HEK293 (cell line): Measurements from ENCODE around the gene TNFRSF8.

ENCODE experiments used
- CTCF ChIA-PET: fragments of 350-600 bp; formaldehyde crosslinking; extraction: SDS; loops from one replicate; lab custom pipeline; 2021; ENCODE audit warnings: antibody characterized with exemption; lab: Yijun Ruan, JAX
- POLR2A ChIA-PET: fragments of 300-600 bp; formaldehyde crosslinking; extraction: SDS; loops from one replicate; lab custom pipeline; 2020; ENCODE audit warnings: antibody characterized with exemption, inconsistent platforms; lab: Yijun Ruan, JAX
- H3K27ac ChIP-seq: fragments of 200-500 bp; sonication (Bioruptor generic); 2 replicates; pipeline ENCODE4 v1.5.1; 2014; ENCODE audit warnings: low read depth, low read length, control low read depth, inconsistent platforms; ENCODE audit errors: extremely low read depth
- H3K36me3 ChIP-seq, 2 experiments: fragments of 200-500 bp in 1 of 2; sonication (Bioruptor generic) in 1 of 2; 1 replicate in 1 of 2; 2 replicates in 1 of 2; pipeline ENCODE4 v1.5.1; 2014 to 2017; ENCODE audit warnings: inconsistent platforms in 2 of 2, low read length in 2 of 2; ENCODE audit not compliant: control insufficient read depth in 2 of 2, insufficient read depth in 1 of 2
- H3K4me1 ChIP-seq: fragments of 200-500 bp; sonication (Bioruptor generic); 2 replicates; pipeline ENCODE4 v1.5.1; 2014; ENCODE audit warnings: mild to moderate bottlenecking, low read length, inconsistent platforms; ENCODE audit not compliant: control insufficient read depth, insufficient read depth
- H3K4me3 ChIP-seq: 2 replicates; pipeline ENCODE4 v1.5.1; 2011; ENCODE audit warnings: low read depth, mild to moderate bottlenecking, control low read depth, low read length, moderate library complexity
- H3K9me3 ChIP-seq: fragments of 200-500 bp; sonication (Bioruptor generic); 2 replicates; pipeline ENCODE4 v1.5.1; 2014; ENCODE audit warnings: low read depth, low read length, inconsistent platforms; ENCODE audit not compliant: control insufficient read depth, insufficient read depth
- BCL11B ChIP-seq: fragments of 450-650 bp; formaldehyde crosslinking; IDR thresholded peaks from 2 replicates; pipeline ENCODE4 v1.5.1; 2016; ENCODE audit warnings: low read depth, missing biosample characterization, missing genetic modification characterization
- GLIS2 ChIP-seq: fragments of 450-650 bp; formaldehyde crosslinking; IDR thresholded peaks from 2 replicates; pipeline ENCODE4 v1.5.1; 2016; ENCODE audit warnings: missing biosample characterization, missing genetic modification characterization
- KLF1 ChIP-seq: fragments of 450-650 bp; formaldehyde crosslinking; IDR thresholded peaks from 2 replicates; pipeline ENCODE4 v1.5.1; 2016; ENCODE audit warnings: missing biosample characterization, missing genetic modification characterization
- KLF7 ChIP-seq: fragments of 450-650 bp; formaldehyde crosslinking; IDR thresholded peaks from 2 replicates; pipeline ENCODE4 v1.5.1; 2016; ENCODE audit warnings: missing biosample characterization, missing genetic modification characterization, borderline replicate concordance
- OVOL3 ChIP-seq: fragments of 450-650 bp; formaldehyde crosslinking; IDR thresholded peaks from 2 replicates; pipeline ENCODE4 v1.5.1; 2016; ENCODE audit warnings: missing biosample characterization, missing genetic modification characterization
- YY2 ChIP-seq: fragments of 450-650 bp; formaldehyde crosslinking; IDR thresholded peaks from 2 replicates; pipeline ENCODE4 v1.5.1; 2016; ENCODE audit warnings: missing biosample characterization, missing genetic modification characterization
- ZBTB7A ChIP-seq: fragments of 450-650 bp; formaldehyde crosslinking; IDR thresholded peaks from 2 replicates; pipeline ENCODE4 v1.5.1; 2016; ENCODE audit warnings: low read depth, missing biosample characterization, missing genetic modification characterization
- ZBTB8A ChIP-seq: fragments of 450-650 bp; formaldehyde crosslinking; IDR thresholded peaks from 2 replicates; pipeline ENCODE4 v1.5.1; 2016; ENCODE audit warnings: missing biosample characterization, missing genetic modification characterization
- ZNF121 ChIP-seq: fragments of 450-650 bp; formaldehyde crosslinking; IDR thresholded peaks from 2 replicates; pipeline ENCODE4 v1.5.1; 2016; ENCODE audit warnings: missing biosample characterization, missing genetic modification characterization
- ZNF24 ChIP-seq: fragments of 450-650 bp; formaldehyde crosslinking; IDR thresholded peaks from 2 replicates; pipeline ENCODE4 v1.5.1; 2016; ENCODE audit warnings: missing biosample characterization, missing genetic modification characterization
- ZNF274 ChIP-seq, 2 experiments: fragments of 200-500 bp in 1 of 2; fragments of 450-650 bp in 1 of 2; sonication (Bioruptor generic) in 1 of 2; formaldehyde crosslinking in 1 of 2; IDR thresholded peaks; 2 replicates each; pipeline versions ENCODE4 v1.5.1 to v1.6.1; 2014 to 2016; ENCODE audit warnings: borderline replicate concordance in 1 of 2, inconsistent platforms in 1 of 2, low read length in 1 of 2, missing biosample characterization in 1 of 2, missing genetic modification characterization in 1 of 2
- ZNF280C ChIP-seq: fragments of 450-650 bp; formaldehyde crosslinking; IDR thresholded peaks from 2 replicates; pipeline ENCODE4 v1.5.1; 2016; ENCODE audit warnings: missing biosample characterization, missing genetic modification characterization
- ZNF548 ChIP-seq: fragments of 450-650 bp; formaldehyde crosslinking; IDR thresholded peaks from 2 replicates; pipeline ENCODE4 v1.5.1; 2016; ENCODE audit warnings: missing biosample characterization, missing genetic modification characterization
- ZNF692 ChIP-seq: fragments of 450-650 bp; formaldehyde crosslinking; IDR thresholded peaks from 2 replicates; pipeline ENCODE4 v1.5.1; 2016; ENCODE audit warnings: missing biosample characterization, missing genetic modification characterization
- ZNF785 ChIP-seq: fragments of 450-650 bp; formaldehyde crosslinking; IDR thresholded peaks from 2 replicates; pipeline ENCODE4 v1.5.1; 2016; ENCODE audit warnings: missing biosample characterization, missing genetic modification characterization
- ZNF792 ChIP-seq: fragments of 450-650 bp; formaldehyde crosslinking; IDR thresholded peaks from 2 replicates; pipeline ENCODE4 v1.5.1; 2016; ENCODE audit warnings: missing biosample characterization, missing genetic modification characterization
- TF ChIP-seq, protein P1 (sequence below): fragments of 450-650 bp; formaldehyde crosslinking; IDR thresholded peaks from 2 replicates; pipeline ENCODE4 v1.5.1; 2016; ENCODE audit warnings: missing biosample characterization, missing genetic modification characterization
- TF ChIP-seq, protein P2 (sequence below): fragments of 450-650 bp; formaldehyde crosslinking; IDR thresholded peaks from 2 replicates; pipeline ENCODE4 v1.5.1; 2016; ENCODE audit warnings: missing biosample characterization, missing genetic modification characterization
- TF ChIP-seq, protein P3 (sequence below): fragments of 450-650 bp; formaldehyde crosslinking; IDR thresholded peaks from 2 replicates; pipeline ENCODE4 v1.5.1; 2017; ENCODE audit warnings: missing biosample characterization, missing genetic modification characterization

TNFRSF8 gene

DNA sequence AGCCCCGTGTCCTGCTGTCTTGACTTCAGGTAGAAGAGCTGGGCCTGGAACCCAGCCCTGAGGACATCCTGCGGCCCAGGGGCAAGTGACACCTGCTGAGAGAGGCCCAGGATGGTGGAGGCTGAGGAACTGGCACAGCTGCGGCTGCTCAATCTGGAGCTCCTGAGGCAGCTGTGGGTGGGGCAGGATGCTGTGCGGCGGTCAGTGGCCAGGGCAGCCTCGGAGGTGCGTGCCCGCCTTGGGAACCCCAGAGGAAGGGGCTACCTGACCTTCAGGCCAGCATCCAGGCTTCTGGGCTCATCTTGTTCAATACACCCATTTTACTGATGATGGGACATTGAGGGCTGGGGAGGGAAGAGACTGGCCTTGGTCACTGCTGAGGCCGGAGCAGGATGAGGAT, 41.5 kb upstream of the TNFRSF8 start:
- H3K4me3 ChIP-seq, result no peak overlapping the region
- TF ChIP-seq YY2 (no peak), ZNF24 (tag by site-specific recombination) (no peak), ZNF548 (tag by site-specific recombination) (no peak), ZNF280C (tag by site-specific recombination) (no peak), ZNF274 (IDR thresholded peaks at IDR 0.05; ENCODE audit: low read length) (no peak), ZNF274 (tag by site-specific recombination; IDR thresholded peaks at IDR 0.05; ENCODE audit: borderline replicate concordance) (no peak), OVOL3 (tag by site-specific recombination) (no peak), ZBTB8A (tag by site-specific recombination) (no peak), ZBTB7A (no peak), BCL11B (tag by site-specific recombination) (no peak), ZNF121 (tag by site-specific recombination) (no peak), ZNF785 (no peak), KLF1 (tag by site-specific recombination) (no peak)
- TF ChIP-seq, protein P1, sequence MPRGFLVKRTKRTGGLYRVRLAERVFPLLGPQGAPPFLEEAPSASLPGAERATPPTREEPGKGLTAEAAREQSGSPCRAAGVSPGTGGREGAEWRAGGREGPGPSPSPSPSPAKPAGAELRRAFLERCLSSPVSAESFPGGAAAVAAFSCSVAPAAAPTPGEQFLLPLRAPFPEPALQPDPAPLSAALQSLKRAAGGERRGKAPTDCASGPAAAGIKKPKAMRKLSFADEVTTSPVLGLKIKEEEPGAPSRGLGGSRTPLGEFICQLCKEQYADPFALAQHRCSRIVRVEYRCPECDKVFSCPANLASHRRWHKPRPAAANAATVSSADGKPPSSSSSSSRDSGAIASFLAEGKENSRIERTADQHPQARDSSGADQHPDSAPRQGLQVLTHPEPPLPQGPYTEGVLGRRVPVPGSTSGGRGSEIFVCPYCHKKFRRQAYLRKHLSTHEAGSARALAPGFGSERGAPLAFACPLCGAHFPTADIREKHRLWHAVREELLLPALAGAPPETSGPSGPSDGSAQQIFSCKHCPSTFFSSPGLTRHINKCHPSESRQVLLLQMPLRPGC (tag by site-specific recombination), result no peak
- TF ChIP-seq, protein P2, sequence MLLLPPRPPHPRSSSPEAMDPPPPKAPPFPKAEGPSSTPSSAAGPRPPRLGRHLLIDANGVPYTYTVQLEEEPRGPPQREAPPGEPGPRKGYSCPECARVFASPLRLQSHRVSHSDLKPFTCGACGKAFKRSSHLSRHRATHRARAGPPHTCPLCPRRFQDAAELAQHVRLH, result no peak
- TF ChIP-seq, protein P3, sequence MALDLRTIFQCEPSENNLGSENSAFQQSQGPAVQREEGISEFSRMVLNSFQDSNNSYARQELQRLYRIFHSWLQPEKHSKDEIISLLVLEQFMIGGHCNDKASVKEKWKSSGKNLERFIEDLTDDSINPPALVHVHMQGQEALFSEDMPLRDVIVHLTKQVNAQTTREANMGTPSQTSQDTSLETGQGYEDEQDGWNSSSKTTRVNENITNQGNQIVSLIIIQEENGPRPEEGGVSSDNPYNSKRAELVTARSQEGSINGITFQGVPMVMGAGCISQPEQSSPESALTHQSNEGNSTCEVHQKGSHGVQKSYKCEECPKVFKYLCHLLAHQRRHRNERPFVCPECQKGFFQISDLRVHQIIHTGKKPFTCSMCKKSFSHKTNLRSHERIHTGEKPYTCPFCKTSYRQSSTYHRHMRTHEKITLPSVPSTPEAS (tag by site-specific recombination), result no peak
- H3K27ac ChIP-seq, result no peak overlapping the region
- peaks cover 3 to 48% of the 10 kb centered on the region in 2 experiments; a peak in 2 of 3 replicates for H3K36me3 ChIP-seq
- no peaks in the 10 kb centered on the region for H3K9me3 ChIP-seq
- CTCF ChIA-PET, result no interaction called here
- H3K4me1 ChIP-seq, result no peaks in the 10 kb centered on the region
- POLR2A ChIA-PET, result no interaction called here

DNA sequence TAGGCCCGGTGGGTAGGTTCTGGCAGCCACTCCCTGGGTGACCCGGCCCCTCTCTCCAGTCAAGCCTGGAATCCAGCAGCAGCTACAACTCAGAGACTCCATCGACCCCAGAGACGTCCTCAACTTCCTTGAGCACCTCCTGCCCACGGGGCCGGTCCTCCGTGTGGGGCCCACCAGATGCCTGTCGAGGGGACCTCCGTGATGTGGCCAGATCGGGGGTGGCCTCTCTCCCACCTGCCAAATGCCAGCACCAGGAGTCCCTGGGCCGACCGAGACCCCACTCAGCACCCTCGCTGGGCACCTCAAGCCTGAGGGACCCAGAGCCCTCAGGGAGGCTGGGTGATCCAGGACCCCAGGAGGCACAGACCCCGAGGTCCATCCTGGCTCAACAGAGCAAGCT, 41.1 kb upstream of the TNFRSF8 start:
- Histone ChIP-seq H3K4me3 (no peak overlapping the region), H3K36me3 (peaks cover 3 to 51% of the 10 kb centered on the region in 2 experiments; a peak in 2 of 3 replicates), H3K27ac (no peak overlapping the region), H3K4me1 (no peaks in the 10 kb centered on the region), H3K9me3 (no peaks in the 10 kb centered on the region)
- TF ChIP-seq ZNF792 (tag by site-specific recombination) (no peak), GLIS2 (tag by site-specific recombination) (peak; percentile 39), ZNF692 (0 out of 2 replicates have a peak, but pooled peaks have one; percentile 25), KLF7 (tag by site-specific recombination) (no peak)
- CTCF ChIA-PET, result no interaction called here
- POLR2A ChIA-PET, result no interaction called here
